HG03066 (cell line): ENCODE data around the gene OCLN.
"Not testable (repeated sequence)": the region's sequence is repeated elsewhere in the genome, so short reads cannot be mapped to it uniquely, and the experiment has no call there.

Source experiments
- ATAC-seq: cut with Tn5 transposase; IDR thresholded peaks from one replicate; pipeline ENCODE4 v1.9.1; 2021; ENCODE audit warnings: low read depth; ENCODE audit not compliant: unreplicated experiment

Gene OCLN, protein sequence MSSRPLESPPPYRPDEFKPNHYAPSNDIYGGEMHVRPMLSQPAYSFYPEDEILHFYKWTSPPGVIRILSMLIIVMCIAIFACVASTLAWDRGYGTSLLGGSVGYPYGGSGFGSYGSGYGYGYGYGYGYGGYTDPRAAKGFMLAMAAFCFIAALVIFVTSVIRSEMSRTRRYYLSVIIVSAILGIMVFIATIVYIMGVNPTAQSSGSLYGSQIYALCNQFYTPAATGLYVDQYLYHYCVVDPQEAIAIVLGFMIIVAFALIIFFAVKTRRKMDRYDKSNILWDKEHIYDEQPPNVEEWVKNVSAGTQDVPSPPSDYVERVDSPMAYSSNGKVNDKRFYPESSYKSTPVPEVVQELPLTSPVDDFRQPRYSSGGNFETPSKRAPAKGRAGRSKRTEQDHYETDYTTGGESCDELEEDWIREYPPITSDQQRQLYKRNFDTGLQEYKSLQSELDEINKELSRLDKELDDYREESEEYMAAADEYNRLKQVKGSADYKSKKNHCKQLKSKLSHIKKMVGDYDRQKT

DNA sequence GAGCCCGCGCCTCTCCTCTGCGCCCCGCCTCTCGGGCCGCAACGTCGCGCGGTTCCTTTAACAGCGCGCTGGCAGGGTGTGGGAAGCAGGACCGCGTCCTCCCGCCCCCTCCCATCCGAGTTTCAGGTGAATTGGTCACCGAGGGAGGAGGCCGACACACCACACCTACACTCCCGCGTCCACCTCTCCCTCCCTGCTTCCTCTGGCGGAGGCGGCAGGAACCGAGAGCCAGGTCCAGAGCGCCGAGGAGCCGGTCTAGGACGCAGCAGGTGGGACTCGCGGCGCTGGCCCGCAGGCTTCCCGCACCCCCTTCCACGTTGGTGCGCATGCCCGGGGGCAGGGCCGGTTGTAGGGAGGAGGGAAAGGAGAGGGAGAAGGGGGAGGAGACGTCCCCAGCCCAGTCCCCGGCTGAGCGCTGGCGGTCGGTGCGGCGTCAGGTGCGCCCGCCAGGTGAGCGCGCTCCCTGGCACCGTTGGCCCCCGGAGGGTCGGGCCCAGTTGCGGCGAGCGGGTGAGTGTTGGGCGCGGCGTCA, at the start of gene OCLN:
Gene OCLN (plus strand): TSS at position 400 of the 532 bp plus-strand sequence. CDS start 11,455 bp downstream, outside the sequence.
- no peak for ATAC-seq

GRCh38 chr5:69444127-69444754, 48.3 kb upstream of the OCLN start:
- ATAC-seq, result no peak

DNA sequence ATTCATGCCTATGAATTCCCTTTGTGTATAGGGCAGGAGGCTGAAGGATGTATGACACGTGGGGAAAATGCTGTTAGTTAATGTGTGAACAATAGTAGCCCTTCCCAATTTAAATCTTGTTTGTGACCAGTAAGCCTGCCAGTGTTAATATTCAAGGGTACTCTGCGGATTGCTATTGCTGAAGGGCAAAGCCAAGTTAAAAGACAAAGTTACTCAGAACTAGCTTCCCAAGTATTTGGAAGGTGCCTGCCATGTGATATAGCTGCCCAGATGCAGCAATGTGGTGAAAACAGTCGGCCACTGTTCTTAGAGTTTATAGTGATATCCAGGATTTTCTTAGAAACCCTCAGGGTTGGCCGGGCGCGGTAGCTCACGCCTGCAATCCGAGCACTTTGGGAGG, 43.1 kb upstream of the OCLN start:
- no peak for ATAC-seq

GRCh38 chr5:69450116-69450515, 42.5 kb upstream of the OCLN start:
- ATAC-seq, result no peak

- ATAC-seq, result not testable (repeated sequence)
Observed at GRCh38 chr5:69450527-69450926, 42.1 kb upstream of the OCLN start.

DNA sequence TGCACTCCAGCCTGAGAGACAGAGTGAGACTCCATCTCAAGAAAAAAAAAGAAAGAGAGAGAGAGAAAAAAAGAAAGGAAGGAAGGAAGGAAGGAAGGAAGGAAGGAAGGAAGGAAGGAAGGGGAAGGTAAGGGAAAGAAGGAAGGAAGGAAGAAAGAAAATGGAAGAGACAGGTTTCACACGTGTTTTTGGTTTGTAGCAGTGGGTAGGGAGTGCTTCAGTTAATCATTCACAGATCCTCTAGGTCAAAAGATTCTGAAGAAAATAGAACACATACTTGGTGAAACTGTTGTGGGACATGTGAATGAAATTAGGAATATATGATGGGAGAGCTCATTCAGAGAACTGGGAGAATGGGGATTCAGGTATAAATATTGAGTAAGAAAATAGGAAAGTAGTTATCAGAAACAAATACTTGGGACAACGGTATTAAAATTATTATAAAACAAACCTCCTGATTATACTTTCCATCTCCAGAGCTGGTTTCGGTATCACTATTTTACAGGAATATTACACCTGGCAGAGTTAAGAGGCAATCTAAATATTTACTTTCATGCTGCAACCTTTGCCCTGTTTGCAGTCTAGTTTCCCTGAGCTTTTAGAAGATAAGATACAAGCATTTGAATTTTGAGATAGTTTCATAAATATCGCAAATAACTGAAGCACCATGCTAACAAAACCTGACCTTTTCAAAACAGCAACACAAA, 40.5 kb upstream of the OCLN start:
- no peak for ATAC-seq

- ATAC-seq, result not testable (repeated sequence)
Observed at GRCh38 chr5:69453487-69453886, 39.1 kb upstream of the OCLN start.

DNA sequence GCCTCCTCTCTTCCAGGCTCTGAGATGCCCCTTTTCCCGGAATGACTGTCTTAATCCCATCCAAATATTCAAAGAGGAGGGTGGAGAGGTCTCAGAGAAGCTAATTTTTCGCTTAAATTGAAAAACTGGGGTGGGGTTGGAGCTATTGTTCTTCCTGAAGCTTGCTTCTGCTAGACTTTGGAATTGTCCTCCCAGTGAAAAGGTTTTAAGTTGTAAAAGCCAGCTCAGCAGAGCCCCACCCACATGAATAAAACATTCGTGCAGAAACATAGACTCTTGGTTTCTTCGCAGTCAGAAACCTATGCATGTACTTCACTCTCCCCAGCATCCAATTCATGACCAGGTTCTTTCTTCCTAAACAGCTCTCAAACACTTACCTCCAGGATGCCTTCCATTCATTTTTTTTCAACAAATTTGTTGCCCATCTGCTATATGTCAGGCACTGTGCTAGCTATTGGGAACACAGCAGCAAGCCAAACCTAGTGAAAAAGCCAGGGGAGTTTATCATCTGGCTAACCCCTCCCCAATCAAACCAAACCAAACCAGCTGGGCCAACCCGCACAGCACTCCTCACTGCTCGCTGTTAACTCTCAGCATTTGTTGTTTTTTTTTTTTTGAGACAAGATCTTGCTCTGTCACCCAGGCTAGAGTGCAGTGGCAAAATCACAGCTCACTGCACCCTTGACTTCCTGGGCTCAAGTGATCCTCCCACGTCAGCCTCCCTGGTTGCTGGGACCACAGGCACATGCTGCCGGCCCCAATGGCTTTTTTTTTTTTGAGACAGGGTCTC, 37.9 kb upstream of the OCLN start:
- no peak for ATAC-seq

DNA sequence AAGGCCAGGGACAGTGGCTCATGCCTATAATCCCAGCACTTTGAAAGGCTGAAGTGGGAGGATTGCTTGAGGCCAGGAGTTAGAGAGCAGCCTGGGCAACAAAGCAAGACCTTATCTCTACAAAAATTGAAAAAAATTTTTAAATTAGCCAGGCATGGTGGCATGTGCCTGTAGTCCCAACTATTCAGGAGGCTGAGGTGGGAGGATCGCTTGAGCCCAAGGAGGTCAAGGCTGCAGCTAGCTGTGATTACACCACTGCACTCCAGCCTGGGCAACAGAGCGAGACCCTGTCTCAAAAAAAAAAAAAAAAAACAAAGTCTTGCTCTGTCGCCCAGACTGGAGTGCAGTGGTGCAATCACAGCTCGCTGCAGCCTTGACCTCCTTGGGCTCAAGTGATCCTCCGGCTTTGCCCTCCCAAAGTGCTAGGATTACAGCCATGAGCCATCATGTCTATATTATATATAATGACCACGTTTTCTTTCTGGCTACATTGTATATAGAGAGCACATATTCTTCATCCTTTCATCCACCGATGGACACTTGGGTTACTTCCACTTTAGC, 37.1 kb upstream of the OCLN start:
- ATAC-seq, result not testable (repeated sequence)

DNA sequence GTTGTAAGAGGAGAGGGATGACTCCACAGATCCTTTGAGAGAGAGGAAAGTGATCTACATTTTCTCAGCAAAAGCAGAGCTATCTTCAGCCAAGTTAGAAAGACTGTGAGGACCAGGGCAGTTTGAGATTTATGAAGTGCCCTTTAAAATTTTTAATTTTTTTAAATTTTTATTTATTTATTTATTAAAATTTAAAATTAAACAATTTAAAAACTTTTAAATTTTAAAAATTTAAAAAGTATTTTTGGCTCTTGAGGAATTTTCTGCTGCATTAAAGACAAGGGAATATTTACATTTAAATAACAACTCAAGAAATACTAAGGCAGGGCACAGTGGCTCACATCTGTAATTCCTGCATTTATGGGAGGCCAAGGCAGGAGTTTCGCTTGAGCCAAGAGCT, 30.4 kb upstream of the OCLN start:
- no peak for ATAC-seq

DNA sequence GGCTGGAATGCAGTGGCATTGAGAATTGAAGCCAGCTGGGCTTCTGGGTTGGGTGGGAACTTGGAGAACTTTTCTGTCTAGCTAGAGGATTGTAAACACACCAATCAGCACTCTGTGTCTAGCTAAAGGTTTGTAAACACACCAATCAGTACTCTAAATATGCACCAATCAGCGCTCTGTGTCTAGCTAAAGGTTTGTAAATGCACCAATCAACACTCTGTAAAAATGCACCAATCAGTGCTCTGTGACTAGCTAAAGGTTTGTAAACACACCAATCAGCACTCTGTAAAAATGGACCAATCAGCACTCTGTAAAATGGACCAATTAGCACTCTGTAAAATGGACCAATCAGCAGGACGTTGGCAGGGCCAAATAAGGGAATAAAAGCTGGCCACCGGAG, 26.2 kb upstream of the OCLN start:
- not testable (repeated sequence) for ATAC-seq

- peak; percentile 96 for ATAC-seq
Observed at GRCh38 chr5:69467442-69468225, 25.0 kb upstream of the OCLN start.

DNA sequence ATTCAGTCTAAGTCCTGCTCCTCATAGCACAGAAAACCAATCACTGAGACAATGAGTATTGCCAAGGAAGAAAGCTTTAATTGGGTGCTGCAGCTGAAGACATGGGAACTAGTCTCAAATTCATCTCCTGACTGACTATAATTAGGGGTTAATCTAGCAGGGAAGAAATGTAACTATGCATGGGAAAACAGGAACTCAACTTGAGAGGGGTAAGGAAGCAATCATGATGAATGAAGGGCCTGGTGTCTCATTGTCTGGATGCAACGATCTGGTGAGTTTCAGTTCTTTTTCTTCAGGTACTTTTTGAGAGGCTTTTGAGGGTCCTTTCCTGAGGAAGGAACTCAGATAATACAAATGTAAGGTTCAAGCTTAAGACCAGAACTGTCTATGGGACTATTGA, 24.0 kb upstream of the OCLN start:
- no peak for ATAC-seq

- not testable (repeated sequence) for ATAC-seq
Observed at GRCh38 chr5:69471516-69471915, 21.1 kb upstream of the OCLN start.

DNA sequence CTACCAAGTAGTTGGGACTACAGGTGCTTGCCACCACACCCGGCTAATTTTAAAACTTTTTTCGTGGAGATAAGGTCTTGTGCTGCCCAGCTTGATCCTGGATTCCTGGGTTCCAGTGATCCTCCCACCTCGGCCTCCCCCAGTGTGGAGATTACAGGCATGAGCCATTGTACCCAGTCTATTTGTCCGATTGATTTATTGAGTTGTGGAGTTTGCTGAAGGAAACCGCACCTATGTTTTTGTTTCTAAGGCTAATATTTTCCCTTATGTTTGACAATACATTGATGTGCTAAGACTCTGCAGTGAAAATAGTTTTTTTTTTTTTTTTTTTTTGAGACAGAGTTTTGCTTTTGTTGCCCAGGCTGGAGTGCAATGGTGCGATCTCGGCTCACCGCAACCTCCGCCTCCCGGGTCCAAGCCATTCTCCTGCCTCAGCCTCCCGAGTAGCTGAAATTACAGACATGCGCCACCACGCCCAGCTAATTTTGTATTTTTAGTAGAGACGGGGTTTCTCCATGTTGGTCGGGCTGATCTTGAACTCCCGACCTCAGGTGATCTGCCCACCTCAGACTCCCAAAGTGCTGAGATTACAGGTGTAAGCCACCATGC, 20.0 kb upstream of the OCLN start:
- not testable (repeated sequence) for ATAC-seq

- no peak for ATAC-seq
Observed at GRCh38 chr5:69477170-69477569, 15.4 kb upstream of the OCLN start.

- ATAC-seq, result not testable (repeated sequence)
Observed at GRCh38 chr5:69478296-69478695, 14.3 kb upstream of the OCLN start.

DNA sequence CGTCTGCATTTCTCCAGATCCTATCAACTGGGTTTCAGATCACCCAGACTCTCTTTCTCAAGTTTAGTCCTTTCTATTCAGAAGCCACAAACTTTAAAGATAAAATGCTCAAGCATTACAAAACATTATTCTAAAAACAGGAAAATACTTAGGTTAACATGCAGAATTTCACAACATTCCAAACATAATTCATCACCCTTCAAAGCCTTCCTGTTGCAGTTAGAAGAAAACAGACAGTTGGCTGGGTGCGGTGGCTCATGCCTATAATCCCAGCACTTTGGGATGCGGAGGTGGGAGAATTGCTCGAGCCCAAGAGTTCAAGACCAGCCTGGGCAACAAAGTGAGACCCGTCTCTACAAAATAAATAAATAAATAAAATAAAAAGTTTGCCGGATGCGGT, 7.7 kb upstream of the OCLN start:
- ATAC-seq, result no peak

- no peak for ATAC-seq
Observed at GRCh38 chr5:69485471-69485870, 7.1 kb upstream of the OCLN start.
